ENCODE measurements around the gene RRP12. TPM values are rescaled to one million over a fixed set of nuclear protein-coding genes. Genes with fewer than 3 reads are reported as not detected.

The RRP12 gene
- total and polyA plus RNA-seq, 2 of the 4 experiments (the other 2 are of a cell fraction) = 21.5 to 23.3 TPM

DNA sequence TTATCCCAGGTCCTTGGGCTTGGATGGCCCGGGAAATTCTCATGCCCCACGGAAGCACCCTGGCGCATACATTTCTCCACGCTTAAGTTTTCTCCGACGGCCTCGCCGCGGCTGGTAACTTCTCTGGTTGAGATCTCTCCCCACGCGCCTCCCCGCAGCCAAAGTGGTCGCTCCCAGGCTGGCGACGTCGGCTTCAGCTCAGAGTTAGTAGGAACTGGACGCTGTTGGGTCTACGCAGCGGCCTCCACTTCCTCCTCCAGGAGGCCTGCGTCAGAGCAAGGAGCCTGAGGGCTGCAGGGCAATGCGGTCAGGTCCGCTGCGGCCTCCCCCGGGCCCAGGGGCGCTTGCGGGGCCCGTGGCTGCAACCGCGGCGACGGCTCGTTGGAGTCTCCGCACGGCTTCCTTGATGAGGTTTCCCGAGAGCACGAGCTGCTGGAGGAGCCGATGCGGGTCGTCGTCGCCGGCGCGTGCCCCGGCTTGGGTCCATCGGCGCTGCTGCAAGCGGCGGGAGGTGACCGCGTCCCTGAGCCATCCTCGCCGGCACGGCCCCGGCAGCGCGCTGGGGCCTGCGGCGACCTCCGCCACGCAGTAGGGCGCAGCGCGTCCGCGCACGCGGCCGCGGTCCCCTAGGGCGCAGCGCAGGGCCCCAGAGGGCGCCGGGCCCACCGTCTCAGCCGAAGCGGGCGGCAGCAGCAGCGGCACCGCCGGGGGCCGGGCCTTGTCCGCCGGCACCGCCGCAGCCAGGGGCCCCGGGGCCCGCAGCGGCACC is 67.4 kb downstream of the RRP12 start:
- H2BK20ac ChIP-seq (ENCODE audit: low read depth, low read length) = no peak overlapping the region
- no TSS peak for BruUV-seq (replicated peaks)
- POLR2A ChIA-PET (ENCODE audit: unreplicated experiment) = interaction anchor here (0.5 to 0.6 kb wide), 2 partner anchors 12 to 123 kb away, joined by 3 to 7 read pairs; no protein-coding TSS in a partner anchor
- peaks cover 18% of the 10 kb centered on the region for H3K27me3 ChIP-seq (ENCODE audit: control insufficient read depth, insufficient read depth, low read length)
- ATAC-seq (ENCODE audit: low read depth) (peak; percentile 9), DNase-seq (peak; percentile 45)
- H3K14ac ChIP-seq (replicated peaks; ENCODE audit: low read depth, low read length) = 0 out of 2 replicates have a peak overlapping the region, but pooled peaks have one; percentile 1
- H3K9me3 ChIP-seq (ENCODE audit: control insufficient read depth, insufficient read depth, low read length) = no peaks in the 10 kb centered on the region
- H4K91ac ChIP-seq (ENCODE audit: insufficient read depth, low read depth, low read length) = no peak overlapping the region
- peaks cover 15 to 35% of the 10 kb centered on the region in 2 experiments for H3K79me1 ChIP-seq (ENCODE audit: low read depth in 1 of 2, low read length in 2 of 2)
- H4K20me1 ChIP-seq (ENCODE audit: insufficient read depth, low read length) = no peaks in the 10 kb centered on the region
- H3K18ac ChIP-seq (ENCODE audit: low read depth, low read length) = no peak overlapping the region
- H2AK5ac ChIP-seq (ENCODE audit: low read depth, low read length) = no peak overlapping the region
- peak overlapping the region; percentile 94 for H3K4me2 ChIP-seq (ENCODE audit: low read depth, low read length)
- peak overlapping the region; percentile 76 for H2AK9ac ChIP-seq (replicated peaks; ENCODE audit: low read depth, low read length, poor library complexity)
- H3K36me3 ChIP-seq (ENCODE audit: control insufficient read depth, insufficient read depth, low read length) = no peaks in the 10 kb centered on the region
- H3K23ac ChIP-seq (ENCODE audit: low read depth, low read length) = peak overlapping the region; percentile 5; the same call in 1 of the 2 replicates
- intact Hi-C loops (cut with micrococcal nuclease) (loop anchor here (2.0 kb wide), 2 partner anchors 55 to 261 kb away; no protein-coding TSS in a partner anchor), dilution Hi-C loops (cut with HindIII; ENCODE audit: low sequenced_read_pairs, unreplicated experiment) (no loop called here), in situ Hi-C loops (cut with MboI; ENCODE audit: low sequenced_read_pairs) (no loop called here)
- peak overlapping the region; percentile 31 for H3K4ac ChIP-seq (ENCODE audit: low read depth, low read length)
- 0 out of 2 replicates have a peak, but pooled peaks have one; percentile 2 for TF ChIP-seq MAZ (IDR thresholded peaks at IDR 0.05; ENCODE audit: borderline replicate concordance, low read depth, low read length)
- no peak for TF ChIP-seq SMC3 (IDR thresholded peaks at IDR 0.05; ENCODE audit: low read depth, low read length)
- H3K56ac ChIP-seq (ENCODE audit: extremely low read depth, insufficient read depth, low read length) = no peak overlapping the region
- H4K5ac ChIP-seq (ENCODE audit: low read depth, low read length) = peak overlapping the region; percentile 61; the same call in 1 of the 2 replicates
- peak overlapping the region; percentile 99 for H2AFZ ChIP-seq (replicated peaks; ENCODE audit: low read length, poor library complexity)
- H3K27ac ChIP-seq (ENCODE audit: insufficient read depth, low read length) = peak overlapping the region; percentile 44
- CTCF ChIA-PET = interaction anchor here (1.2 to 3.5 kb wide), 5 partner anchors 14 to 55 kb away, joined by 3 to 23 read pairs (median 5); partner anchors contain the start of gene FRAT1
- H3K9me1 ChIP-seq (ENCODE audit: insufficient read depth, low read length) = no peaks in the 10 kb centered on the region; the same call in 1 of the 2 replicates
- 2% methylated on average over 60 of the region's 89 CpGs; no CpG with 5 or more reads in 1 of the 2 experiments for WGBS, 2 experiments (ENCODE audit: extremely low coverage in 2 of 2, insufficient read length in 1 of 2)
- H3K4me3 ChIP-seq (ENCODE audit: insufficient read depth, low read depth, low read length) = peak overlapping the region; percentile 72
- H4K8ac ChIP-seq (ENCODE audit: low read depth in 2 of 2, low read length in 2 of 2) = peak overlapping the region; percentile 10 to 25; a peak in 2 of 4 replicates
- H2BK5ac ChIP-seq (ENCODE audit: low read depth, low read length, poor library complexity, severe bottlenecking) = no peak overlapping the region
- H2BK120ac ChIP-seq (ENCODE audit: low read depth, low read length) = no peak overlapping the region
- H2BK15ac ChIP-seq (ENCODE audit: low read depth, low read length) = no peak overlapping the region
- H3K9ac ChIP-seq (ENCODE audit: low read depth, low read length) = peak overlapping the region; percentile 97
- peaks cover 13% of the 10 kb centered on the region for H3K4me1 ChIP-seq (ENCODE audit: control insufficient read depth, insufficient read depth, low read length)

Measured in IMR-90 (cell line).